22Rv1 (cell line): Measurements from ENCODE around the gene CAMTA1.

Experiments
- CTCF ChIP-seq: fragments of 450-650 bp; IDR thresholded peaks from 2 replicates; pipeline ENCODE4 v1.5.1; 2017; ENCODE audit warnings: mild to moderate bottlenecking
- ZFX ChIP-seq: fragments of 450-650 bp; IDR thresholded peaks from 2 replicates; pipeline ENCODE4 v1.6.1; 2017; ENCODE audit warnings: antibody characterized with exemption, borderline replicate concordance

- no peak for TF ChIP-seq CTCF
- TF ChIP-seq ZFX, result no peak
These were observed 156.5 kb downstream of the CAMTA1 start for GRCh38 chr1:6941786-6942185.
